GM10248 (cell line): ENCODE data around the gene GFI1.

Source experiments
- CTCF ChIA-PET: fragments of 300-600 bp; sonication (Branson Sonifier 250); formaldehyde crosslinking; extraction: SDS; loops from one replicate; lab custom pipeline; 2021; ENCODE audit warnings: antibody characterized with exemption; lab: Yijun Ruan, JAX
- POLR2A ChIA-PET: fragments of 350-650 bp; sonication (Branson Sonifier 250); formaldehyde crosslinking; extraction: SDS; loops from one replicate; lab custom pipeline; 2020; ENCODE audit warnings: antibody characterized with exemption; lab: Yijun Ruan, JAX
- DNase-seq: peaks from one replicate; pipeline ENCODE4 v3.0.0; 2012; ENCODE audit errors: extremely low spot score
- TF ChIP-seq, protein P1 (sequence below): IDR thresholded peaks from 2 replicates; pipeline ENCODE4 v1.5.1; 2012; ENCODE audit warnings: mild to moderate bottlenecking, low read depth; ENCODE audit errors: extremely low read depth, missing control alignments, control extremely low read depth

GFI1 gene

GRCh38 chr1:92480200-92480812 is 6.4 kb downstream of the GFI1 start:
- TF ChIP-seq, protein P1, sequence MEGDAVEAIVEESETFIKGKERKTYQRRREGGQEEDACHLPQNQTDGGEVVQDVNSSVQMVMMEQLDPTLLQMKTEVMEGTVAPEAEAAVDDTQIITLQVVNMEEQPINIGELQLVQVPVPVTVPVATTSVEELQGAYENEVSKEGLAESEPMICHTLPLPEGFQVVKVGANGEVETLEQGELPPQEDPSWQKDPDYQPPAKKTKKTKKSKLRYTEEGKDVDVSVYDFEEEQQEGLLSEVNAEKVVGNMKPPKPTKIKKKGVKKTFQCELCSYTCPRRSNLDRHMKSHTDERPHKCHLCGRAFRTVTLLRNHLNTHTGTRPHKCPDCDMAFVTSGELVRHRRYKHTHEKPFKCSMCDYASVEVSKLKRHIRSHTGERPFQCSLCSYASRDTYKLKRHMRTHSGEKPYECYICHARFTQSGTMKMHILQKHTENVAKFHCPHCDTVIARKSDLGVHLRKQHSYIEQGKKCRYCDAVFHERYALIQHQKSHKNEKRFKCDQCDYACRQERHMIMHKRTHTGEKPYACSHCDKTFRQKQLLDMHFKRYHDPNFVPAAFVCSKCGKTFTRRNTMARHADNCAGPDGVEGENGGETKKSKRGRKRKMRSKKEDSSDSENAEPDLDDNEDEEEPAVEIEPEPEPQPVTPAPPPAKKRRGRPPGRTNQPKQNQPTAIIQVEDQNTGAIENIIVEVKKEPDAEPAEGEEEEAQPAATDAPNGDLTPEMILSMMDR, result no peak
- DNase-seq, result no peak
- ChIA-PET POLR2A (no interaction called here), CTCF (no interaction called here)

DNA sequence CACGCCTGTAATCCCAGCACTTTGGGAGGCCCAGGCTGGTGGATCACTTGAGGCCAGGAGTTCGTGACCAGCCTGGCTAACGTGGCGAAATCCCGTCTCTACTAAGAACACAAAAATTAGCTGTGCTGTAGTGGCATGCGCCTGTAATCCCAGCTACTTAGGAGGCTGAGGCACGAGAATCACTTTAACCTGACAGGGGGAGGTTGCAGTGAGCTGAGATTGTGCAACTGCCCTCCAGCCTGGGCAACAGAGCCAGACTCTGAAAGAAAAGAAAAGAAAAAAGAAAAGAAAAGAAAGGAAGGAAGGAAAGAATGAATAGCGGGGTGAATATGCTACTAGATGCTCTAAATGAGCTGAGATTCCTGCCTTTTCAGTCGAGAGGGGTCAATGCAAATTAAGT is 7.1 kb downstream of the GFI1 start:
- TF ChIP-seq, protein P1, result no peak
- DNase-seq, result no peak
- POLR2A ChIA-PET, result no interaction called here
- CTCF ChIA-PET, result no interaction called here

DNA sequence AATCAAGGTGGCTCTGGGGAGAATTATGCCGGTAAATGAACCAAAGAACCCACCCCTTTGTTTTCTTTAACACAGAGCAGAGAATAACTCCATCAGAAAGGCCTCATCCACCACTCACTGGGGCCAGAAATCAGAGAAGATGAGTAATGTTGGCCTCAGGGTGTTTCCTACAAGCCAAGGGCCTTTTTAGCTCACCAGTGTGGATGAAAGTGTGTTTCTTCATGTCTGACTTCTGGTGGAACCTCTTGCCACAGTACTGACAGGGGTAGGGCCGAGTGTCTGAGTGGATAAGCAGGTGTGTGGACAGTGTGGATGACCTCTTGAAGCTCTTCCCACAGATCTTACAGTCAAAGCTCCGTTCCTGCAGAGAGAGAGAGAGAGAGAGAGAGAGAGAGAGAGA is 8.3 kb downstream of the GFI1 start:
- no peak for DNase-seq
- POLR2A ChIA-PET, result interaction anchor here (0.5 kb wide), 1 partner anchor 8 kb away, joined by 3 read pairs; the partner anchor contains the start of gene GFI1
- TF ChIP-seq, protein P1, result no peak
- CTCF ChIA-PET, result interaction anchor here (1.4 to 3.1 kb wide), 2 partner anchors 7 to 62 kb away, joined by 3 to 17 read pairs; partner anchors contain the start of gene GFI1

DNA sequence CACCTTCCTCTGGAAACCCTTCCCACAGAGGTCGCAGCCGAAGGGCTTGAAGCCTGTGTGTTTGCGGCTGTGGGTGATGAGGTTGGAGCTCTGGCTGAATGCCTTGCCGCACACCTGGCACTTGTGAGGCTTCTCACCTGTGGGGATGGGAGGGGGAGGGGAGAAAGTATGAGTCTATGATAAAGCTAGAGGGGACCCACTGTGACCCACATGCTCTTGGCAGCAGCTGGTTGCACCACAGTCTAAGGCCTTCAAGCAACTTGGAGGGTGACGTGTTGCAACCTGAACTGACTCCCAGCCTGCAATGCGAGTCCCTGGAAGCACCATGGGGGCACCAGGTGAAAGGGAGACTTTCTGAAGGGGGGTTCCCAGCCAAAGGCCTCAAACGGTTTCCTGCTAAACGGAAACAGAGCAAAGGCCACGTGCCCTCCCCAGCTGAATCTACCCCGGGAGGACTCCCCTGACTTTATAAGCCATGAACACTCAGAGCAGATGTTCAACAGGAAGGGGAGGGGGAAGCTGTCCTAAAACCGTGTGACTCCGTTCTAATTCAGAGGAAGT is 10.6 kb downstream of the GFI1 start:
- peak; percentile 42 for DNase-seq
- TF ChIP-seq, protein P1, result no peak
- POLR2A ChIA-PET, result interaction anchor here (0.5 kb wide), 1 partner anchor 486 kb away, joined by 5 read pairs; no protein-coding TSS in a partner anchor
- CTCF ChIA-PET, result interaction anchor here (3.1 kb wide), 1 partner anchor 10 kb away, joined by 17 read pairs; the partner anchor contains the start of gene GFI1

- no peak for DNase-seq
- ChIA-PET POLR2A (interaction anchor here (0.8 to 2.3 kb wide), 2 partner anchors 7 to 10 kb away, joined by 3 to 9 read pairs; no protein-coding TSS in a partner anchor), CTCF (interaction anchor here (0.6 to 3.7 kb wide), 4 partner anchors 10 to 164 kb away, joined by 3 to 40 read pairs (median 7); partner anchors contain the start of gene GFI1)
- TF ChIP-seq, protein P1, result no peak
Measured at GRCh38 chr1:92475029-92475428, 11.7 kb downstream of the GFI1 start.

GRCh38 chr1:92473781-92474495 is 12.8 kb downstream of the GFI1 start:
- ChIA-PET CTCF (interaction anchor here (0.6 to 3.7 kb wide), 8 partner anchors 9 to 163 kb away, joined by 3 to 40 read pairs (median 4); partner anchors contain the start of gene GFI1), POLR2A (interaction anchor here (0.5 to 2.3 kb wide), 4 partner anchors 8 to 722 kb away, joined by 3 to 9 read pairs (median 4); no protein-coding TSS in a partner anchor)
- peak; percentile 35 for DNase-seq
- TF ChIP-seq, protein P1, result no peak
